Fibroblast of skin of scalp (primary cell): ENCODE data around the gene STAG3.
"Not testable (repeated sequence)": the region's sequence is repeated elsewhere in the genome, so short reads cannot be mapped to it uniquely, and the experiment has no call there.

ENCODE experiments used
- DNase-seq: peaks from one replicate; pipeline ENCODE4 v3.0.0-alpha.2; 2013

The STAG3 gene

GRCh38 chr7:100215895-100216294, 38.2 kb downstream of the STAG3 start:
- DNase-seq: peak; percentile 20

- not testable (repeated sequence) for DNase-seq
These were observed 40.2 kb downstream of the STAG3 start for GRCh38 chr7:100217934-100218333.

GRCh38 chr7:100219271-100219737, 41.6 kb downstream of the STAG3 start:
- DNase-seq: no peak

- DNase-seq: not testable (repeated sequence)
These were observed 42.3 kb downstream of the STAG3 start, which contains the start of gene PVRIG for GRCh38 chr7:100219801-100220585. TSS of gene PVRIG (plus strand) at chr7:100219949. CDS start at chr7:100219971, 22 bp downstream.

GRCh38 chr7:100220586-100221230, 43.0 kb downstream of the STAG3 start:
- DNase-seq: no peak

- DNase-seq: no peak
These were observed 43.6 kb downstream of the STAG3 start for GRCh38 chr7:100221231-100221718.

DNA sequence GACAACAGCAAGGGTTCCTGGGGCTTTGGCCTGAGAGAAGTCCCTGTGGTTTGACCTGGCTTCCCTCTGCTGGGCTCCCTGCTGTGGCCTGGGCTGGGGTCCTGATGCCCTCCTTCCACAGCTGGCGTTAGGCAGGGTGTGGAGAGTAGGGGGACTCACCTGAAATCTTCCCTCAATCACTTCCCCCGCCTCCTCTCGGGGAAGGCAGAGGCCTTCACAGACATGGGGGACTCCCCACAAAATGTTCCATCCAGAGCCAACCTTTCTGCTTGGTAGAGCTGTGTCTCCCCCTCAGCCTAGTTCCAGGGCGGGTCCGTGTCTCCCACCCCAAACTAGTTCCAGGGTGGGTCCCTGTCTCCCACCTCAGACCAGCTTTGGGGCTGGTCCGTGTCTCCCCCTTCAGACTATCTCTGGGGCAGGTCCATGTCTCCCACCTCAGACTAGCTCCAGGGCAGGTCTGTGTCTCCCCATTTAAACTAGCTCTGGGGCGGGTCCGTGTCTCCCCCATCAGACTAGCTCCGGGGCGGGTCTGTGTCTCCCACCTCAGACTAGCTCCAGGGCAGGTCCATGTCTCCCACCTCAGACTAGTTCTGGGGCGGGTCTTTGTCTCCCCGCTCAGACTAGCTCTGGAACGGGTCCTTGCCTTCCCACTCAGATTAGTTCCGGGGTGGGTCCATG, 44.2 kb downstream of the STAG3 start:
- no peak for DNase-seq

- DNase-seq: no peak
These were observed 44.9 kb downstream of the STAG3 start for GRCh38 chr7:100222445-100223132.

DNA sequence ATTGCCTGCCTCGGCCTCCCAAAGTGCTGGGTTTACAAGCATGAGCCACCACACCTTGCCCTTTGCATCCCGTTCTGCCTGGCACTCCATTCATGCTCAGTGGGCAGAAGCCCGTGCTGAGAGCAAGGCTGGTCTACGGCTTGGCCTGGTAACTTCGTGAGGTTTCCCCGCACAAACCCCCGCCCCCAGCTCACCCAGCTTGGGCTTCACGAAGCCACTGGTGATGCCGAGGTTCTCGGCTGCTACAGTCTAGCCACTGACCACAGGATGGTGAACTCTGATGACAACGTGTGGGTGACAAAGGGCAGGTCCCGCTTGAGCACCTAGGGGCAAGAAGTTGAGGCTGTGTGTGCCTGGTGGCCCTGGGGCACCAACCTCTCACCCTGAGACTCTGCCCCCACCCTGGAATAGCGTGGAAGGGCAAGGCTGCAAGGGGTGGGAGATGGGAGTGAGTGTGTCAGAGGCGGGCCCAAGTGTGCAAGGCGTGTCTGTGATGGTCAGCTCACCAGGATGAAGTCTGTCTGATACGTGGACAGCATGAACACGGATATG, 45.7 kb downstream of the STAG3 start:
- DNase-seq: not testable (repeated sequence)

- DNase-seq: not testable (repeated sequence)
These were observed 47.2 kb downstream of the STAG3 start for GRCh38 chr7:100224891-100225290.

DNA sequence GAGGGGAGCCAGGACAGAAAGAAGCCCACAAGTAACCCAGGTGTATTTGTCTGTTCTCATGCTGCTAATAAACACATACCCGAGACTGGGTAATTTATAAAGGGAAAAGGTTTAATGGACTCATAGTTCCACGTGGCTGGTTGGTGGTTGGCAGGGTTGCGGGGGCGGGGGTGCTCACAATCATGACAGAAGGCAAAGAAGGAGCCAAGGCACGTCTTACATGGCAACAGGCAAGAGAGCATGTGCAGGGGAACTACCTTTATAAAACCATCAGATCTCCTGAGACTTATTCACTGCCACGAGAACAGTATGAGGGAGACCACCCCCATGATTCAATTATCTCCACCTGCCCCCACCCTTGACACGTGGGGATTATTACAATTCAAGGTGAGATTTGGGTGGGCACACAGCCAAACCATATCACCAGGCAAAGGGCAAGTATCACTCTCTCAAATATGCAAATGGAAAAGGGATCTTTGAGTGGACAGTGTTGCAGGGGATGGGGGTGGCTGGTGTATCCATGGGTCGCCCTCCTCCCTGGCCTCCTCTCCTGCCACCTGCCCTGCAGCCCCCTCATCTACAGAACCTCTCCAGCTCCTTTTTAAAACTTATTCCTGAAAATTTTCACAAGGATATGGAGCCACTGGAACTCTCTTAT, 57.1 kb downstream of the STAG3 start:
- DNase-seq: not testable (repeated sequence)

DNA sequence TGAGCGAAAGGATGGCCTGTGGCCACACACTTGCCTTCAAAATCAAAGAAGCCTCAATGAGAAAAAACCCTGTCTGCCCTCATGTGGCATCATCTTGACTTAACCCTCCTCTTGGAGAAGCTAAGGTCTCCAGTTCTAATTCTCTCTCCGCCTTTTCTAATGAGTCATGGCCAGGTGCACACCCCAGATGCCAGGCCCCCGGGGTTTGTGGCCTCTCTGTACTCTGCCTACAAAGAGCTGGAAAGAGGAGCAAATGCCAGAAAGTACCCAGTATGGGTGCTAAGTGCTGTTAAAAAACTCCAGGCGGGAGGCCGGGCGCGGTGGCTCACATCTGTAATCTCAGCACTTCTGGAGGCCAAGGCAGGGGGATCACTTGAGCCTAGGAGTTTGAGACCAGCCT, 62.3 kb downstream of the STAG3 start:
- not testable (repeated sequence) for DNase-seq

- peak; percentile 33 for DNase-seq
These were observed 65.7 kb downstream of the STAG3 start for GRCh38 chr7:100243385-100243784.

GRCh38 chr7:100244988-100245605, 67.4 kb downstream of the STAG3 start:
- not testable (repeated sequence) for DNase-seq

DNA sequence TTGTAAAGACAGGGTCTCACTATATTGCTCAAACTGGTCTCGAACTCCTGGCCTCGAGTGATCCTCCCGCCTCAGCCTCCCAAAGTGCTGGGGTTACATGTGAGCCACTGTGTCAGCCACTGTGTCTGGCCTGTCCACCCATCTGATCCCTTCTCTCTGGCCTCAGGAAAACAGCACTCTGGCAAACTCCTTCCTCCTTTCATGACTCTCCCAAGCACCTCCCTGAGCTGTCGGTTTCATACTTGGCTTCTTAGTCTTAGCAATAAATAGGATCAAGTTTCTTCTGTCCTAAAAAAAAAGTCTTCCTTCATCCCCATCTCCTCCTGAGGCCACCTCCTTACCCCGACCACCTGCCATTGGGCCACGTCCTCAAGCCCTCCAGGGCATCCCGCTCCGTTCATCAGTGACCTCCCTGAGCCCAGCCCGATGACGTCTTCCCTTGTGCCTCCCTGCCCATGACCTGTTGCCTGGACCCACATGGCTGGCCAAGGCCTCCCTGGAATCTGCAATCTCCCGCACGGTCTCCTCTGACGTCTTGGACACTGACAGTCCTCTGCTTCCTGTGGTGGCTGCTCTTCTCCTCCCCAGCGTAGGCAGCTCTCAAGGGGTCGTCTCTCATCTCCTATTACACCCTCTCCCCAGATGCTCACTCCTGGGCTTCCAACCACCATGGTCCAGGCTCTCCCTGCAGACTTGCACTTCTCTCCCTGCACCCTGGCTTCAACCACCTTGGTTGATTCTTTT, 68.6 kb downstream of the STAG3 start:
- not testable (repeated sequence) for DNase-seq

DNA sequence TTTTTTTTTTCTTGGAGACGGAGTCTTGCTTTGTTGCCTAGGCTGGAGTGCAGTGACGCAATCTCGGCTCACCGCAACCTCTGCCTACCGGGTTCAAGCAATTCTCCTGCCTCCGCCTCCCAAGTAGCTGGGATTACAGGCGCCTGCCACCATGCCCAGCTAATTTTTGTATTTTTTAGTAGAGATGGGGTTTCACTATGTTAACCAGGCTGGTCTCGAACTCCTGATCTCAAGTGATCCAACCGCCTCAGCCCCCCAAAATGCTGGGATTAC, 69.1 kb downstream of the STAG3 start:
- not testable (repeated sequence) for DNase-seq

- DNase-seq: peak; percentile 70
These were observed 69.5 kb downstream of the STAG3 start for GRCh38 chr7:100247152-100247757.

- DNase-seq: no peak
These were observed 70.8 kb downstream of the STAG3 start for GRCh38 chr7:100248483-100248882.

GRCh38 chr7:100257017-100257416, 79.3 kb downstream of the STAG3 start:
- DNase-seq: no peak

DNA sequence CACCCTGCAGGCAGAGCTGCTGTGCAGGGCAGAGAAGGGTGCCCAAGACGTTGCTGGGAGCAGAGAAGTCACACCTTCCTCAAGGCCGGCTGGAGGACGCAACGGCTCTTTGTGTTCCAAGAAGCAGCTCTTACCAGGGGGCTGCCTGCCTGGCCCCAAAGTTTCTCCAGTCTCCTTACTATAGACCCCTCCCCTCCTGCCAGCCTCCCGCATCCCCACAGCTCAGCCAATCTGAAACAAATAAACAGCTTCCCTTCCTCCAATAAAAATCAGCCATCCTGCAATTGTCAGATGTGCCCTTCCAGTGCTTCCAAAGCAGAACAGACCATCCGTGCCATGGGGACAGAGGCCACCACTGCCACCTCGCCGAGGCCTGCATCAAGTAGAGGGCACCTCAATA, 82.3 kb downstream of the STAG3 start:
- not testable (repeated sequence) for DNase-seq
